Esophagus squamous epithelium (tissue), 5 donors: ENCODE measurements around the gene CIDEB. TPM values are rescaled to one million over a fixed set of nuclear protein-coding genes. Genes with fewer than 3 reads are reported as not detected.
"Not testable (repeated sequence)": the region's sequence is repeated elsewhere in the genome, so short reads cannot be mapped to it uniquely, and the experiment has no call there.

Source experiments
- DNase-seq: peaks from one replicate; lab custom pipeline; 2025; lab: John Stamatoyannopoulos, UW
- H3K27ac ChIP-seq, 4 donors: fragments of 200-600 bp; sonication (generic); one replicate each; pipeline ENCODE4 v1.5.1; 2016 to 2019; ENCODE audit warnings: mild to moderate bottlenecking in 1 of 4
- H3K27me3 ChIP-seq, 4 donors: fragments of 200-600 bp; sonication (generic); 1 replicate in 3 of 4; 2 replicates in 1 of 4; pipeline versions ENCODE4 v1.5.1 to v1.6.0; 2017 to 2021; ENCODE audit warnings: antibody characterized with exemption in 1 of 4
- H3K36me3 ChIP-seq, 3 donors: fragments of 200-600 bp; sonication (generic); one replicate each; pipeline ENCODE4 v1.5.1; 2016 to 2019
- H3K4me1 ChIP-seq, 3 donors: fragments of 200-600 bp; sonication (generic); one replicate each; pipeline ENCODE4 v1.5.1; 2017 to 2019
- H3K4me3 ChIP-seq, 4 donors: fragments of 200-600 bp; sonication (generic); 1 replicate in 3 of 4; 2 replicates in 1 of 4; pipeline ENCODE4 v1.5.1; 2016 to 2019; ENCODE audit warnings: mild to moderate bottlenecking in 2 of 4, moderate library complexity in 1 of 4
- H3K9me3 ChIP-seq, 3 donors: fragments of 200-600 bp; sonication (generic); one replicate each; pipeline ENCODE4 v1.5.1; 2016 to 2019
- POLR2A ChIP-seq, 4 donors: fragments of 450-650 bp; IDR thresholded peaks; one replicate each; pipeline ENCODE4 v1.6.1; 2017; ENCODE audit warnings: antibody characterized with exemption in 4 of 4, mild to moderate bottlenecking in 4 of 4, moderate library complexity in 3 of 4
- WGBS, 2 donors: methylation state at CpG; one replicate each; pipeline ENCODE4 v1.1.5; 2018; 5-methylcytosine and 5-hydroxymethylcytosine counted together
- intact Hi-C: fragments of 100-400 bp; cut with DNase I; formaldehyde crosslinking; loops from one replicate; pipeline ENCODE4 v1.15.0; 2022
- total RNA-seq, 4 donors: library from RNA; depleted of rRNA; stranded (reverse); fragments of >200 nt; gene quantifications; one replicate each; pipeline ENCODE4 v1.1.0, GENCODE V29; 2016
- TF ChIP-seq, protein P1 (sequence below), 6 experiments: fragments of 450-650 bp in 4 of 6; fragments of 200-600 bp in 2 of 6; sonication (generic) in 2 of 6; IDR thresholded peaks; one replicate each; pipeline ENCODE4 v1.5.1; 2016 to 2019; ENCODE audit warnings: antibody characterized with exemption in 6 of 6, mild to moderate bottlenecking in 4 of 6, moderate library complexity in 4 of 6
- donor health status: DM: yes; HTN: yes; CAD: no.

CIDEB gene
- total RNA-seq, 4 donors from 2014 or later = 18.3 to 41.4 (median 30.4) TPM

GRCh38 chr14:24327914-24328313 is 20.1 kb upstream of the CIDEB start:
- H3K27me3 ChIP-seq, H3K9me3 ChIP-seq, DNase-seq, intact Hi-C loops, H3K36me3 ChIP-seq, H3K27ac ChIP-seq, H3K4me3 ChIP-seq: not testable (repeated sequence)
- TF ChIP-seq, protein P1, sequence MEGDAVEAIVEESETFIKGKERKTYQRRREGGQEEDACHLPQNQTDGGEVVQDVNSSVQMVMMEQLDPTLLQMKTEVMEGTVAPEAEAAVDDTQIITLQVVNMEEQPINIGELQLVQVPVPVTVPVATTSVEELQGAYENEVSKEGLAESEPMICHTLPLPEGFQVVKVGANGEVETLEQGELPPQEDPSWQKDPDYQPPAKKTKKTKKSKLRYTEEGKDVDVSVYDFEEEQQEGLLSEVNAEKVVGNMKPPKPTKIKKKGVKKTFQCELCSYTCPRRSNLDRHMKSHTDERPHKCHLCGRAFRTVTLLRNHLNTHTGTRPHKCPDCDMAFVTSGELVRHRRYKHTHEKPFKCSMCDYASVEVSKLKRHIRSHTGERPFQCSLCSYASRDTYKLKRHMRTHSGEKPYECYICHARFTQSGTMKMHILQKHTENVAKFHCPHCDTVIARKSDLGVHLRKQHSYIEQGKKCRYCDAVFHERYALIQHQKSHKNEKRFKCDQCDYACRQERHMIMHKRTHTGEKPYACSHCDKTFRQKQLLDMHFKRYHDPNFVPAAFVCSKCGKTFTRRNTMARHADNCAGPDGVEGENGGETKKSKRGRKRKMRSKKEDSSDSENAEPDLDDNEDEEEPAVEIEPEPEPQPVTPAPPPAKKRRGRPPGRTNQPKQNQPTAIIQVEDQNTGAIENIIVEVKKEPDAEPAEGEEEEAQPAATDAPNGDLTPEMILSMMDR (IDR thresholded peaks at IDR 0.05) = peak; percentile 35 to 78 (median 60)
- peaks cover 0 to 46% (median 12%) of the 10 kb centered on the region in 3 donors for H3K4me1 ChIP-seq
- 1 to 7% methylated on average over 6 to 9 of the region's 9 CpGs for WGBS, 2 donors

DNA sequence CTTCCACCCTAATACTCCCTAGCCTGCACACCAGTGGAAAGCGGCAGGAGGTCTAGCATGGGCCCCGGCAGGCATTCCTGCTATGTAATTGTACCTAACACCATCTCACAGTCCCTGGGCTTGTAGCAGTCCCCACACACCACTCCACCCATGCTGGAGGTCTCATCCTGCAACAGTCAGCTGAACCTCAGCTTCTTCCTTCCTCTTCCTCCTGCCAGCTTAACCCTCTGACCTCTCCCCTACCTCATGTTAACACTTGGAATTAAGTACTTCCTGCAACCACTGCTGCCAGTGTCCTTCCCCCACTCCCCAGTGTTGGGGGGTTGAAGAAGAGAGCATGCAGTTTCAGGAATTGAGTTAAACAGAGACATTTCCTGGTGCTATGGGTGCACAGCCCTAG is 19.5 kb upstream of the CIDEB start:
- no peaks in the 10 kb centered on the region for H3K36me3 ChIP-seq
- no peak overlapping the region for H3K4me3 ChIP-seq
- H3K9me3 ChIP-seq = no peaks in the 10 kb centered on the region
- TF ChIP-seq, protein P1 (IDR thresholded peaks at IDR 0.05) = no peak
- no peak for TF ChIP-seq POLR2A (IDR thresholded peaks at IDR 0.05)
- intact Hi-C loops = no loop called here
- 63 to 79% methylated on average over 2 of the region's 2 CpGs for WGBS, 2 donors
- H3K4me1 ChIP-seq = peaks cover 0 to 40% (median 6%) of the 10 kb centered on the region in 3 donors
- H3K27ac ChIP-seq = peak overlapping the region in 1 of 4 donors; percentile 36
- DNase-seq = no peak
- peaks cover 0 to under 1% (median 0%) of the 10 kb centered on the region in 4 donors for H3K27me3 ChIP-seq

- TF ChIP-seq POLR2A (IDR thresholded peaks at IDR 0.05) = no peak
- TF ChIP-seq, protein P1 (IDR thresholded peaks at IDR 0.05) = no peak
- intact Hi-C loops = no loop called here
- H3K27me3 ChIP-seq = no peaks in the 10 kb centered on the region
- H3K27ac ChIP-seq = no peak overlapping the region
- H3K36me3 ChIP-seq = no peaks in the 10 kb centered on the region
- WGBS, 2 donors = 50 to 77% methylated on average over 3 to 5 of the region's 9 CpGs
- H3K9me3 ChIP-seq = no peaks in the 10 kb centered on the region
- H3K4me1 ChIP-seq = peaks cover 0 to 32% (median 0%) of the 10 kb centered on the region in 3 donors
- no peak for DNase-seq
- H3K4me3 ChIP-seq = no peak overlapping the region
Observed at GRCh38 chr14:24325963-24326362, 18.2 kb upstream of the CIDEB start.

GRCh38 chr14:24325041-24325530 is 17.3 kb upstream of the CIDEB start:
- no peaks in the 10 kb centered on the region for H3K9me3 ChIP-seq
- H3K36me3 ChIP-seq = no peaks in the 10 kb centered on the region
- no peak for TF ChIP-seq POLR2A (IDR thresholded peaks at IDR 0.05)
- TF ChIP-seq, protein P1 (IDR thresholded peaks at IDR 0.05) = no peak
- peaks cover 0 to 30% (median 0%) of the 10 kb centered on the region in 3 donors for H3K4me1 ChIP-seq
- H3K27me3 ChIP-seq = no peaks in the 10 kb centered on the region
- H3K27ac ChIP-seq = no peak overlapping the region
- DNase-seq = no peak
- H3K4me3 ChIP-seq = no peak overlapping the region
- WGBS, 2 donors = 70 to 79% methylated on average over 5 of the region's 5 CpGs
- intact Hi-C loops = no loop called here

- Histone ChIP-seq H3K4me1 (peaks cover 0 to 19% (median 0%) of the 10 kb centered on the region in 3 donors), H3K27ac (no peak overlapping the region), H3K9me3 (no peaks in the 10 kb centered on the region), H3K36me3 (no peaks in the 10 kb centered on the region), H3K27me3 (peaks cover 0 to 2% (median 0%) of the 10 kb centered on the region in 4 donors), H3K4me3 (no peak overlapping the region)
- TF ChIP-seq, protein P1 (IDR thresholded peaks at IDR 0.05) = no peak
- no peak for TF ChIP-seq POLR2A (IDR thresholded peaks at IDR 0.05)
- no peak for DNase-seq
- WGBS, 2 donors = 65 to 69% methylated on average over 4 to 6 of the region's 6 CpGs
- intact Hi-C loops = no loop called here
Observed at GRCh38 chr14:24324024-24324423, 16.2 kb upstream of the CIDEB start.
